Left ventricle myocardium inferior (tissue), 1 donor: ENCODE data around the gene AIF1L. TPM values are rescaled to one million over a fixed set of nuclear protein-coding genes. Genes with fewer than 3 reads are reported as not detected.

Experiments
- DNase-seq: peaks from one replicate; pipeline ENCODE4 v3.0.0-alpha.2; 2020
- H3K27ac ChIP-seq: fragments of 200-600 bp; replicated peaks from 2 replicates; pipeline ENCODE4 v1.8.0; 2021
- H3K27me3 ChIP-seq: fragments of 200-600 bp; 2 replicates; pipeline ENCODE4 v1.8.0; 2021; ENCODE audit warnings: low read depth
- H3K36me3 ChIP-seq: fragments of 200-600 bp; 2 replicates; pipeline ENCODE4 v1.8.0; 2021
- H3K4me1 ChIP-seq: fragments of 200-600 bp; 2 replicates; pipeline ENCODE4 v1.8.0; 2021
- H3K4me3 ChIP-seq: fragments of 200-600 bp; 2 replicates; pipeline ENCODE4 v1.8.0; 2021; ENCODE audit warnings: mild to moderate bottlenecking, moderate library complexity
- H3K9me3 ChIP-seq: fragments of 200-600 bp; replicated peaks from 2 replicates; pipeline ENCODE4 v1.8.0; 2021
- intact Hi-C: fragments of 100-400 bp; cut with micrococcal nuclease; formaldehyde crosslinking; loops from one replicate; pipeline ENCODE4 v1.11.0; 2022
- total RNA-seq: library from RNA; stranded (reverse); fragmentation: NEBNext Ultra II Directional; extraction: Animal tissue kit (Norgen Biotek cat#: 25700); gene quantifications from one replicate; pipeline ENCODE4 v1.2.1, GENCODE V29; 2021
- TF ChIP-seq, protein P1 (sequence below): fragments of 200-600 bp; IDR thresholded peaks from 2 replicates; pipeline ENCODE4 v1.8.0; 2021; ENCODE audit warnings: antibody characterized with exemption, mild to moderate bottlenecking, borderline replicate concordance
- donor health status: DM: no; HTN: yes; CAD: no; lungs with severe emphysema.

The AIF1L gene
- total RNA-seq, 1 donor from 2014 or later: 16.5 TPM

DNA sequence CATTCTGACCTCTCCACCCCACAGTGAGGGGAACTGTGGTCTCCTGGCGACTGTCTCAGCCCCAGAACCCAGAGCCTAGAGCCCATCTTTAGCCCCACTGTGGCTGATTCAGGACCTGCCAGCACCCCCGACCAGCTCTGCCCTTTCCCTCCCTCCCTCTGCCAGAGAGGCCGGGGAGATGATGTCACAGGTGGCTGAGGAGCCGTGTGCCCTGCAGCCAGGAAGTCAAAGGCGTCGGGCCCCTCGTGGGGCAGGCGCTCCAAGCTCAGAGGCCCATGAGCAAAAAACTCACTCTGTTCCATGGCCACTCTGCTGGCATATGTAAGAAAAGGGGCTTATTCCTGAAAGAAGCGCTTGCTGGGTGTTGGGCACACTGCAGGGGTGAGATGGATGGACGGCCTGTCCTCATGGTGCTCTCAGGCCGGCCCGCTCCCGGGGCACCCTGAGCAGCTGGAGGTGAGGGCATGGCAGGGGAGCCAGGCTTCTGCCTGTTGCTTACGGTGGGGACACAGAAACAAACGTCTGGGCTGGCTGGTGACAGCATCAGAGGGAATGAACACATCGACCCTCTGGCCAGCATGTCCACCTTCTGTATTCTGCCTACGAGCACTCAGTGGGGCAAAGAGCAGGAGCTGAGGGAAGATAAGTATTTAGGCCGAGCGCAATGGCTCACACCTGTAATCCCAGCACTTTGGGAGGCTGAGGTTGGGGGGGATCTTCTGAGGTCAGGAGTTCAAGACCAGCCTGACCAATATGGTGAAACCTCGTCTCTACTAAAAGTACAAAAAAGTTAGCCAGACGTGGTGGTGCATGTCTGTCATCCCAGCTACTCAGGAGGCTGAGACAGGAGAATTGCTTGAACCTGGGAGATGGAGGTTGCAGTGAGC lies 46.3 kb upstream of the AIF1L start:
- Histone ChIP-seq H3K27me3 (peaks cover 15% of the 10 kb centered on the region), H3K36me3 (no peaks in the 10 kb centered on the region), H3K27ac (no peak overlapping the region), H3K4me1 (no peaks in the 10 kb centered on the region), H3K4me3 (no peak overlapping the region), H3K9me3 (no peaks in the 10 kb centered on the region)
- TF ChIP-seq, protein P1, sequence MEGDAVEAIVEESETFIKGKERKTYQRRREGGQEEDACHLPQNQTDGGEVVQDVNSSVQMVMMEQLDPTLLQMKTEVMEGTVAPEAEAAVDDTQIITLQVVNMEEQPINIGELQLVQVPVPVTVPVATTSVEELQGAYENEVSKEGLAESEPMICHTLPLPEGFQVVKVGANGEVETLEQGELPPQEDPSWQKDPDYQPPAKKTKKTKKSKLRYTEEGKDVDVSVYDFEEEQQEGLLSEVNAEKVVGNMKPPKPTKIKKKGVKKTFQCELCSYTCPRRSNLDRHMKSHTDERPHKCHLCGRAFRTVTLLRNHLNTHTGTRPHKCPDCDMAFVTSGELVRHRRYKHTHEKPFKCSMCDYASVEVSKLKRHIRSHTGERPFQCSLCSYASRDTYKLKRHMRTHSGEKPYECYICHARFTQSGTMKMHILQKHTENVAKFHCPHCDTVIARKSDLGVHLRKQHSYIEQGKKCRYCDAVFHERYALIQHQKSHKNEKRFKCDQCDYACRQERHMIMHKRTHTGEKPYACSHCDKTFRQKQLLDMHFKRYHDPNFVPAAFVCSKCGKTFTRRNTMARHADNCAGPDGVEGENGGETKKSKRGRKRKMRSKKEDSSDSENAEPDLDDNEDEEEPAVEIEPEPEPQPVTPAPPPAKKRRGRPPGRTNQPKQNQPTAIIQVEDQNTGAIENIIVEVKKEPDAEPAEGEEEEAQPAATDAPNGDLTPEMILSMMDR: no peak
- no peak for DNase-seq
- intact Hi-C loops: loop anchor here (10.0 kb wide), 1 partner anchor 345 kb away; no protein-coding TSS in a partner anchor

GRCh38 chr9:131050831-131051230 lies 45.5 kb upstream of the AIF1L start:
- intact Hi-C loops: no loop called here
- Histone ChIP-seq H3K27ac (no peak overlapping the region), H3K4me1 (no peaks in the 10 kb centered on the region), H3K27me3 (peaks cover 15% of the 10 kb centered on the region), H3K36me3 (no peaks in the 10 kb centered on the region), H3K9me3 (no peaks in the 10 kb centered on the region), H3K4me3 (no peak overlapping the region)
- no peak for DNase-seq
- TF ChIP-seq, protein P1: no peak

DNA sequence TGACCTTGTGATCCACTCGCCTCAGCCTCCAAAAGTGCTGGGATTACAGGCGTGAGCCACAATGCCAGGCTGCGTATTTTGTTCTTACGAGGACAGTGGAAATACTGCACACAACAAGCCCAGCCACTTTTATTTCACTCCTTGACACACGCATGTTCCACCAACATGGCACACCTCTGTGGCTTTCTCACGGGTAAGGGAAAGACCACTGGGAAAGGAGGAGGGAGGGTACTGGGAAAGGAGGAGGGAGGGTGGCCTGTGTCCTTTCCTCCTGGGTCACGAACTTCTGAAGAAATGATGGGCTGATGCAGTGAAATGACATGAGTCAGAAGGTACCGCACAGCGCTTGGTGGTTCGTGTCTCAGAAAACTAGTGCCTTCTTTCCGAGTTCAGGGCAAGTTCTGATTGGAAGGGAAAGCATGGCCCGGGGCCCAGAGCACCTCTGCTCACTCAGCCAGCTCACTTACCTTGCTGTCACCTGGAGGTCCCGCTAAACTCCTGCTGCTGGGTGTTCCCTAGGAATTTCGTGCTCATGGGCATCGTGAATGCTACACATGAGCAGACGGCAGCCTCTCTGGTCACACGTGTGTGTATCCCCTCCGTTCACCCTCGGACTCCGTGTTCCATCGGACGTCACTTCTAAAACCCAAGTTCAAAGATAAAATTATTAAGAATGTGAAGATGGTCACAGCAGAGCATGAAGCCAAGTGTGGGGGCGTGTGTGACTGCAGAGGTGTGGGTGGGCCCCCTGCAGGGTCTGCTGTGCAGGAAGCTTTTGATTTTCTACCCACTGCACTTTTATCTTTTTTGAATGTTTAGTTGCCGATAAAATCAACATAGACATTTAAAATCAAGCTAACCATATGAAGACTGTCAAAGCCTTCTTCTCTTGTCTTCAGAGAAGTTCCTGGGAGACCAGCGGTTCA lies 44.5 kb upstream of the AIF1L start:
- no peak for DNase-seq

GRCh38 chr9:131053896-131054295 lies 42.4 kb upstream of the AIF1L start:
- H3K4me3 ChIP-seq: no peak overlapping the region
- H3K36me3 ChIP-seq: no peaks in the 10 kb centered on the region
- intact Hi-C loops: no loop called here

More for the DNA sequence above, 44.5 kb upstream of the AIF1L start:
- TF ChIP-seq, protein P1: no peak
- Histone ChIP-seq H3K4me1 (no peaks in the 10 kb centered on the region), H3K27ac (no peak overlapping the region), H3K36me3 (no peaks in the 10 kb centered on the region), H3K9me3 (no peaks in the 10 kb centered on the region), H3K27me3 (peaks cover 15% of the 10 kb centered on the region), H3K4me3 (no peak overlapping the region)
- intact Hi-C loops: no loop called here

More at GRCh38 chr9:131053896-131054295, 42.4 kb upstream of the AIF1L start:
- TF ChIP-seq, protein P1: no peak
- Histone ChIP-seq H3K9me3 (no peaks in the 10 kb centered on the region), H3K27ac (no peak overlapping the region), H3K27me3 (peaks cover 12% of the 10 kb centered on the region), H3K4me1 (no peaks in the 10 kb centered on the region)
- no peak for DNase-seq
